ENCODE measurements around the gene DYRK3. TPM values are rescaled to one million over a fixed set of nuclear protein-coding genes. Genes with fewer than 3 reads are reported as not detected.

DYRK3 gene
- total RNA-seq, 1 donor from 2014 or later, result 11.3 TPM

- DNase-seq (ENCODE audit: low spot score), result no peak
- intact Hi-C loops (cut with DNase I), result loop anchor here (1.0 to 2.0 kb wide), 3 partner anchors 23 to 67 kb away; partner anchors contain the start of gene DYRK3
These were observed 22.4 kb downstream of the DYRK3 start for GRCh38 chr1:206657751-206658150.

- intact Hi-C loops (cut with DNase I), result loop anchor here (1.0 to 2.0 kb wide), 3 partner anchors 24 to 66 kb away; partner anchors contain the start of gene DYRK3
- peak; percentile 85 for DNase-seq (ENCODE audit: low spot score)
These were observed 23.1 kb downstream of the DYRK3 start for GRCh38 chr1:206658264-206658980.

- intact Hi-C loops (cut with DNase I), result loop anchor here (1.0 to 2.0 kb wide), 3 partner anchors 24 to 65 kb away; partner anchors contain the start of gene DYRK3
- no peak for DNase-seq (ENCODE audit: low spot score)
These were observed 23.6 kb downstream of the DYRK3 start for GRCh38 chr1:206658981-206659273.

DNA sequence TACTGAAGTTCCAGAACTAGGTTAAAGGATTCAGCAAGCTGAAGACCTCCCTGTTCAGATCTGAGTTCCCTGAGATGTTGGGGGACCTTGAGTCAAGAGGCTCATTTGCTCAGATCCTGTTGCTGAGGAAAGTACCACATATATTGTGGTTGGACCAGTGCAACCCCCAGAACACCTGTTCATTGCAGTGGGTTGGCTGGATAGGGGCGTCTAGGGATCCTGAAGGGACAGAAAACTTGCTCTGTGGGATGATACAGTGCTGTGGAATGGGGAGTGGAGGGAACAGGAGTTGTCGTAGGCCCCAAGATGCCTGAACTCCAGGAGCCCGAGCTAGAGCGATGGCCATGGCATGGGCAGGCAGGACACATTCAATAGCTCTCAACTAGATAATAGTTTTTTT, 24.8 kb downstream of the DYRK3 start:
- intact Hi-C loops (cut with DNase I), result no loop called here

GRCh38 chr1:206661161-206661820, 26.0 kb downstream of the DYRK3 start:
- no peak for DNase-seq (ENCODE audit: low spot score)
- intact Hi-C loops (cut with DNase I), result no loop called here

More for the DNA sequence above, 24.8 kb downstream of the DYRK3 start:
- no peak for DNase-seq (ENCODE audit: low spot score)

GRCh38 chr1:206662396-206663092, 27.2 kb downstream of the DYRK3 start:
- intact Hi-C loops (cut with DNase I), result no loop called here
- no peak for DNase-seq (ENCODE audit: low spot score)

DNA sequence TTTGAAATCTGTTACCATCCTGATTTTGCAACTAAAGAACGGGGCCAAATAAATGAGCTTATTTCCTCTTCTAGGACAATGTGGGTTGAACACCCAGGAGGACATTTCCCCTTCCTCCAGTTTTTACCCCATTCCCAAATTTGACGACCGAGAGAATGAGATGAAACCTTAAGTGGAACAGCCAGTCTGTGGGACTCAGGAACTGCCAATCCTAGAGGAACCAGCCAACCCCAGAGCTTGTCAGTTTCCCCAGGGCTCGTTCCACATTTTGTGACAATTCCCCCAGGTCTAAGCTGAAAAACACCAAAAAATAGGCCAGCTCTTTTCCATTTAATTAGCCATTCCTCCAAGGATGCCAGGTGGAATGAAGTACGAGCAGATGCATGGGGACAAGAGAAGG, 28.0 kb downstream of the DYRK3 start:
- intact Hi-C loops (cut with DNase I), result no loop called here
- no peak for DNase-seq (ENCODE audit: low spot score)

- peak; percentile 81 for DNase-seq (ENCODE audit: low spot score)
- intact Hi-C loops (cut with DNase I), result no loop called here
These were observed 28.7 kb downstream of the DYRK3 start for GRCh38 chr1:206663832-206664652.

GRCh38 chr1:206664740-206665139, 29.4 kb downstream of the DYRK3 start:
- no peak for DNase-seq (ENCODE audit: low spot score)
- intact Hi-C loops (cut with DNase I), result no loop called here

GRCh38 chr1:206666031-206666561, 30.8 kb downstream of the DYRK3 start:
- intact Hi-C loops (cut with DNase I), result no loop called here

DNA sequence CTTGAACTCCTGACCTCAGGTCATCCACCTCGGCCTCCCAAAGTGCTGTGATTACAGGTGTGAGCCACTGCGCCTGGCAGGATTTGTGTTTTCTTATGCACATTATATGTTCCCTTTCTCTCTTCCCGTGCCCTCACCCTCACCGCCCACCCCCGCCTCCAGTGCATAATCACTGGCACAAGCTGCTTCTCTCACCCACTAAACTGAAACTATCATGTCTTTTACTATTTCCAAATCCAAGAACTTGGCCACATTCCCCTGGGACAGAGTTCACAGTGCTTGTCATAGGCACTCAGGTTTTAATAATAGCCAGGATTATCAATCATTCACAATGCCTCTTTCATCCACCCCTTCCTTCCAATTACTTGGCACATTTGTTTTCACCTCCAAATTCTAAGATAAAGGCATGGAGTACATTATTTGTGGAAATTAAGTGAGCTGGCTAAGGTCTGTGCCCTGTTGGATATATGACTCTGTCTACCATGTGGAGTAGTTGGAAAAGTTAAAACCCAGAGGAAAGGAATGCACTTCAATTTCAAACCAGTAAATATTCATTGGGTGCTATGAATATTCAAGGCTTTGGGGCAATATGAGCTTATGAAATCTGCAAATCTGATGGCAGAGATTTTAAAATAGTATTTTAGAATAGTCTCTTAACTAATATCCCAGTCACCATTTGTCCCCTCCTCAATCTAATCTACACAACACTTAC, 31.8 kb downstream of the DYRK3 start:
- intact Hi-C loops (cut with DNase I), result no loop called here
- DNase-seq (ENCODE audit: low spot score), result no peak

More at GRCh38 chr1:206666031-206666561, 30.8 kb downstream of the DYRK3 start:
- no peak for DNase-seq (ENCODE audit: low spot score)

DNA sequence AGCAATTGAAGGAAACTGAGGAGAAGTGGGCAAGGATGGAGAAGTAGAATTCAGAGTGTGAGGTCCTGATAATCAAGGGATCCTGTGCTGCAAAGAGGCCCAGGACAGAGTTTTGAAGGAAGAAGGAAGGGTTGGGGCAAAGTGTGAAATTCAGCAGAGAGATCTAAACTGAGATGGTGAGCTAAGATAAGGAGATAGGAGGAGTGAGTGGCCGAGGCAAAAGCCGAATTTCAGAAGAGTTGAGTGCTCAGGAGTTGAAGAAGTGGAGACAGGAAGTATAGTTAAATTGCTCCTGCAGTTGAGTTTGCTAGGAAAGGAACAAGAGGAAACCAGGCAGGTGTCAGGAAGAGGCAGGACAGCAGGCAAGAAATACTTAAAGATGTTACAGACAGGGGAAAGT, 33.0 kb downstream of the DYRK3 start:
- intact Hi-C loops (cut with DNase I), result no loop called here
- DNase-seq (ENCODE audit: low spot score), result no peak

- no peak for DNase-seq (ENCODE audit: low spot score)
- intact Hi-C loops (cut with DNase I), result no loop called here
These were observed 33.6 kb downstream of the DYRK3 start for GRCh38 chr1:206668874-206669410.

DNA sequence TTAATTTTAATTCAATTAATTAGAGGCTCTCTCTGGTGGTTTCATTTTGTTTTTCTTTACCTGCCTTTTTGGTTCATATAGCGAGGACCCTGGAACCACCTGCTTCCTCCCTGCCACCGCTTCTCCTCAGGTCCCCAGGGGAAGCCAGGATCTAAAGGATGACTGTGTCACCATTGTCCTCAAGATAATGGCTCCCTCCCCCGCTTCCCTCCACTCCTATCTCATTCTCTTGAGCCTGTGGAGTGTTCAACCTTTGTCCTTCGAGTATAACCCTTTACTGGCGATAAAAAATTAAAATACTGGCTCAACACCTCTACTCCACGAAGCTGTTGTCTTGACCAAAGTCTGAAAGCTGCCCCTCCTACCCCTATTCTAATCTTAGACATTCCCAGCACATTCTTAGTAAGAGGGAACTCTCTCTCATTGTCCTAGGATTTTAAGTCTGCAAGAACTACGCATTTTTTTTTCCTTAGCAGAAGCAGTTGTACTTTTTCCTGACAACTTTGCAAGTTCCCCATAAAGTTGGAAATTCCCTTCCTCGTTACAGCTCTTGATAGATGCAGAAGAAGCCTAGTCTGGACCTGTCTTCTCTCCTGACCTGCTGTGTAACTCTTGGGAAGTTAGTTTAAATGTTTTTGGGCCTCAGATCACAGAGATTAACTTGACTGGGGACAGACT, 36.8 kb downstream of the DYRK3 start:
- intact Hi-C loops (cut with DNase I), result loop anchor here (10.0 kb wide), 1 partner anchor 383 kb away; the partner anchor contains the start of genes PFKFB2 and YOD1
- no peak for DNase-seq (ENCODE audit: low spot score)

DNA sequence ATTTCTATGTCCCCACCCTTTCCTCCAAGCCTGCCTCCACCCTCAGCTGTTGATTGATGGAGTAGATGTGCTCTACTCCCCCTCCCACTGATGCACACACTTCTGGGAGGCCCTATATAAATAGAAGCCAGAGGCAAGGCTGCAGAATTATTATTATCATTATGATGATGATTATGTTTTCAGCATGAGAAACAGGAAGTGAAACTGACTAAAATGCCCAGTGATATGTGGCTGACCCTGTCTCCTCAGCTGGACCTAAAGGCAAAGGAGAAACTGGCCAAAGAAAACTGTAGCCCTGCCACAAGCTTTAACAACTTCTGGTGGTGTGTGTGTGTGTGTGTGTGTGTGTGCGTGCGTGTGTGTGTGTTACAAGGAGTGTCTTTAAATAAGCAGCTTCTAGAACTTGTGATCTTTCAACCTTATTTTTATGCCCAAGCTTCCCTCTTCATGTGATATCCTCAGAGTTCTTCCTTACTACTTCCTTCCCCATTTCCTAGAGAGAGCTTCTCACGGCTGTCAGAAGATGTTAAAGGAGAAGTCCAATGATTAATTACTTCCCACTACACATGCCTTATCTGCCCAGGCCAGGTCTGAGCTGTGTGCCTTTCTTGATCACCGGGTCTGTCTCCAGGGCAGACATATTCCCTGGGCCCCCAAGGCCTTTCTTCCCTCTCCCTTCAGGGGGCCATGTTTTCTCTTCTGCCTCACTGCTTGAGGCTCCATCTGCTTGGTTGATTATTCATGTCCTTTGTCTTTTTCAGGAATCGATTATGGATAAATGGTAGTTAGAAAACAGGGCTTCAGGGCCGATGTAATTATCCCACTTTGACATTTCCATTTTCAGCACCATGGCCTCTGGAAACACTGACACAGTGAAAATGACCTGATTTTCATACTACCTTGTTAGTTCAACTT, 37.8 kb downstream of the DYRK3 start:
- intact Hi-C loops (cut with DNase I), result loop anchor here (10.0 kb wide), 1 partner anchor 382 kb away; the partner anchor contains the start of genes PFKFB2 and YOD1
- DNase-seq (ENCODE audit: low spot score), result no peak

DNA sequence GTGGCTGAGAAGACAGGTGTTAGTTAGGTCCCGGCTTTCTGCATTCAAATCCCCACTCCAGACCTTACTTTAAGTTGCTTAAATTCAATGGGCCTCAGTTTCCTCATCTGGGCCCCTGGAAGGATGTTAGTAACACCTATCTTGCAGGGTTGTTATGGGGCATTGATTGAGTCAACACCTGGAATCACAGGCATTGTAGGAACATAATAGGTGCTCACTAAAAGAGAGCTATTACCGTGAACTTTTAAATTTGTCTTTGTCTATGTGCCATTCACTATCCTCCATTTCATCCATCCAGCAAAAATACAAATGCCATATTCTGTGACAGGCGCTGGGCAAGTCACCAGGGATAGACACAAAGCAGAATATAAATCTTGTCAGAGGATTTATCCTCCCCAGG, 38.9 kb downstream of the DYRK3 start:
- no peak for DNase-seq (ENCODE audit: low spot score)
- intact Hi-C loops (cut with DNase I), result loop anchor here (10.0 kb wide), 1 partner anchor 381 kb away; the partner anchor contains the start of genes PFKFB2 and YOD1

DNA sequence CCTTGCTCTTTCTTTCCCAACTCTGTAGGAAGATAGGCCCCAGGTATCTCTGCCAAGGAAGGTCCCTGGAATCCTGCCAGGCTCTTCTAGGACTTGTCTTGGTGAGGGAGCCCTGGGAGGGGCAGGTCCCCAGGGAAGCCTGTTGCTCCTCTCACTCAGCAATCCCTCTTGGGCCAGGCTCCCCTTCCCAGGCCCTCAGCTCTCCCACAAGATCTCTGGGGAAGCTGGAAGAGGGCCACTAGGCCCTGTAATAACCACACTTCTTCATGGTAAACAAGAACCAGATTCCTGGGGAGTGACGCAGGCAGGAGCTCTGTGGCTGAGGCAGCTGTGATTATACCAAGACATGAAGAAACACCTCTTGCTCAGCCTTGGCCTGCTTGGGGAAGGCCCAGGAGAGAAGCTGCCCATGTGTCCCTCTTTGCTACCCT, 39.4 kb downstream of the DYRK3 start:
- intact Hi-C loops (cut with DNase I), result loop anchor here (10.0 kb wide), 1 partner anchor 380 kb away; the partner anchor contains the start of genes PFKFB2 and YOD1
- no peak for DNase-seq (ENCODE audit: low spot score)
